Caco-2 (cell line): ENCODE data around the gene SERTAD2. TPM values are rescaled to one million over a fixed set of nuclear protein-coding genes. Genes with fewer than 3 reads are reported as not detected.

Experiments used
- BruUV-seq: library from RNA; stranded (reverse); fragments of 400-500 nt; replicated peaks from 2 replicates; lab custom pipeline; 2021; lab: Mats Ljungman, UMichigan
- CTCF ChIA-PET: fragments of 300-600 bp; sonication (Branson Sonifier 250); formaldehyde crosslinking; loops from one replicate; lab custom pipeline; 2022; ENCODE audit warnings: antibody characterized with exemption; lab: Charles Lee
- POLR2A ChIA-PET: fragments of 300-600 bp; sonication (Branson Sonifier 250); formaldehyde crosslinking; loops from one replicate; lab custom pipeline; 2022; ENCODE audit warnings: antibody characterized with exemption; lab: Charles Lee
- DNase-seq, 2 experiments: peaks; one replicate each; pipeline versions ENCODE4 v3.0.0 to v3.0.0-alpha.2; 2020 to 2022
- H3K27me3 ChIP-seq: replicated peaks from 2 replicates; pipeline ENCODE4 v1.6.0; 2011; ENCODE audit warnings: low read length; ENCODE audit not compliant: control insufficient read depth, insufficient read depth
- H3K36me3 ChIP-seq: 2 replicates; pipeline ENCODE4 v1.5.1; 2011; ENCODE audit warnings: low read length; ENCODE audit not compliant: control insufficient read depth, insufficient read depth
- H3K4me1 ChIP-seq: fragments of 250-450 bp; sonication (Bioruptor Pico); 2 replicates; pipeline ENCODE4 v1.5.1; 2020; ENCODE audit warnings: mild to moderate bottlenecking
- H3K4me3 ChIP-seq: 2 replicates; pipeline ENCODE4 v1.5.1; 2011; ENCODE audit warnings: low read depth, mild to moderate bottlenecking, control low read depth, low read length
- H3K9me3 ChIP-seq: fragments of 250-450 bp; sonication (Bioruptor Pico); 2 replicates; pipeline ENCODE4 v1.5.1; 2020; ENCODE audit warnings: mild to moderate bottlenecking, moderate library complexity
- H3K27ac Mint-ChIP-seq: one replicate; pipeline ENCODE4 v1.8.0; 2022; ENCODE audit warnings: mixed read lengths; ENCODE audit not compliant: unreplicated experiment
- H3K27me3 Mint-ChIP-seq: one replicate; pipeline ENCODE4 v1.8.0; 2022; ENCODE audit warnings: mixed read lengths; ENCODE audit not compliant: insufficient read depth, unreplicated experiment
- H3K36me3 Mint-ChIP-seq: one replicate; pipeline ENCODE4 v1.8.0; 2022; ENCODE audit warnings: mild to moderate bottlenecking, mixed read lengths; ENCODE audit not compliant: insufficient read depth, unreplicated experiment
- H3K4me1 Mint-ChIP-seq: one replicate; pipeline ENCODE4 v1.8.0; 2022; ENCODE audit warnings: low read depth, mixed read lengths; ENCODE audit not compliant: unreplicated experiment
- H3K4me3 Mint-ChIP-seq: one replicate; pipeline ENCODE4 v1.8.0; 2022; ENCODE audit warnings: mild to moderate bottlenecking, moderate library complexity, mixed read lengths; ENCODE audit not compliant: unreplicated experiment
- H3K9me3 Mint-ChIP-seq: one replicate; pipeline ENCODE4 v1.8.0; 2022; ENCODE audit warnings: mixed read lengths; ENCODE audit not compliant: unreplicated experiment
- intact Hi-C: fragments of 100-400 bp; cut with micrococcal nuclease; formaldehyde crosslinking; loops from one replicate; pipeline ENCODE4 v1.10.0; 2022; ENCODE audit not compliant: unreplicated experiment
- total RNA-seq: library from RNA; stranded (reverse); gene quantifications from 2 replicates; pipeline ENCODE4 v1.2.3, GENCODE V29; 2022
- TF ChIP-seq, protein P1 (sequence below), 2 experiments: fragments of 200-600 bp in 1 of 2; IDR thresholded peaks; 1 replicate in 1 of 2; 2 replicates in 1 of 2; pipeline versions ENCODE4 v1.5.1 to v1.8.0; 2011 to 2022; ENCODE audit warnings: antibody characterized with exemption in 1 of 2, control low read depth in 1 of 2, inconsistent platforms in 1 of 2, low read depth in 1 of 2, low read length in 1 of 2, mild to moderate bottlenecking in 1 of 2, moderate library complexity in 1 of 2; ENCODE audit not compliant: insufficient read depth in 1 of 2, severe bottlenecking in 1 of 2, unreplicated experiment in 1 of 2

The SERTAD2 gene
- total RNA-seq, 1 experiment from 2014 or later = 25.8 TPM

GRCh38 chr2:64699712-64700111 lies 46.0 kb upstream of the SERTAD2 start:
- Mint-ChIP-seq H3K4me3 (no peak overlapping the region), H3K36me3 (no peaks in the 10 kb centered on the region), H3K27ac (no peak overlapping the region), H3K9me3 (no peaks in the 10 kb centered on the region), H3K4me1 (peaks cover 31% of the 10 kb centered on the region), H3K27me3 (no peaks in the 10 kb centered on the region)
- ChIA-PET CTCF (interaction anchor here (1.5 kb wide), 1 partner anchor 45 kb away, joined by 3 read pairs; no protein-coding TSS in a partner anchor), POLR2A (interaction anchor here (1.5 kb wide), 1 partner anchor 51 kb away, joined by 4 read pairs; no protein-coding TSS in a partner anchor)
- TF ChIP-seq, protein P1, sequence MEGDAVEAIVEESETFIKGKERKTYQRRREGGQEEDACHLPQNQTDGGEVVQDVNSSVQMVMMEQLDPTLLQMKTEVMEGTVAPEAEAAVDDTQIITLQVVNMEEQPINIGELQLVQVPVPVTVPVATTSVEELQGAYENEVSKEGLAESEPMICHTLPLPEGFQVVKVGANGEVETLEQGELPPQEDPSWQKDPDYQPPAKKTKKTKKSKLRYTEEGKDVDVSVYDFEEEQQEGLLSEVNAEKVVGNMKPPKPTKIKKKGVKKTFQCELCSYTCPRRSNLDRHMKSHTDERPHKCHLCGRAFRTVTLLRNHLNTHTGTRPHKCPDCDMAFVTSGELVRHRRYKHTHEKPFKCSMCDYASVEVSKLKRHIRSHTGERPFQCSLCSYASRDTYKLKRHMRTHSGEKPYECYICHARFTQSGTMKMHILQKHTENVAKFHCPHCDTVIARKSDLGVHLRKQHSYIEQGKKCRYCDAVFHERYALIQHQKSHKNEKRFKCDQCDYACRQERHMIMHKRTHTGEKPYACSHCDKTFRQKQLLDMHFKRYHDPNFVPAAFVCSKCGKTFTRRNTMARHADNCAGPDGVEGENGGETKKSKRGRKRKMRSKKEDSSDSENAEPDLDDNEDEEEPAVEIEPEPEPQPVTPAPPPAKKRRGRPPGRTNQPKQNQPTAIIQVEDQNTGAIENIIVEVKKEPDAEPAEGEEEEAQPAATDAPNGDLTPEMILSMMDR (IDR thresholded peaks at IDR 0.05; ENCODE audit: insufficient read depth in 1 of 2, low read depth in 1 of 2, low read length in 1 of 2, severe bottlenecking in 1 of 2, unreplicated experiment in 1 of 2) = no peak
- no TSS peak for BruUV-seq
- no peaks in the 10 kb centered on the region for H3K36me3 ChIP-seq
- intact Hi-C loops = loop anchor here (2.0 kb wide), 1 partner anchor 45 kb away; no protein-coding TSS in a partner anchor
- no peaks in the 10 kb centered on the region for H3K9me3 ChIP-seq
- H3K4me3 ChIP-seq = no peak overlapping the region
- peaks cover 26% of the 10 kb centered on the region for H3K4me1 ChIP-seq
- no peaks in the 10 kb centered on the region for H3K27me3 ChIP-seq
- DNase-seq = no peak

- no peaks in the 10 kb centered on the region for H3K27me3 ChIP-seq
- intact Hi-C loops = loop anchor here (1.0 to 2.0 kb wide), 2 partner anchors 17 to 44 kb away; no protein-coding TSS in a partner anchor
- no TSS peak for BruUV-seq
Measured at GRCh38 chr2:64698668-64699444, 45.1 kb upstream of the SERTAD2 start.

GRCh38 chr2:64698177-64698643 lies 44.5 kb upstream of the SERTAD2 start:
- Mint-ChIP-seq H3K4me1 (peaks cover 31% of the 10 kb centered on the region), H3K27ac (peak overlapping the region; percentile 1), H3K9me3 (no peaks in the 10 kb centered on the region), H3K36me3 (no peaks in the 10 kb centered on the region), H3K27me3 (no peaks in the 10 kb centered on the region), H3K4me3 (no peak overlapping the region)
- H3K36me3 ChIP-seq = no peaks in the 10 kb centered on the region
- H3K9me3 ChIP-seq = no peaks in the 10 kb centered on the region
- TF ChIP-seq, protein P1 (IDR thresholded peaks at IDR 0.05; ENCODE audit: insufficient read depth in 1 of 2, low read depth in 1 of 2, low read length in 1 of 2, severe bottlenecking in 1 of 2, unreplicated experiment in 1 of 2) = no peak
- no TSS peak for BruUV-seq
- POLR2A ChIA-PET = interaction anchor here (0.6 to 1.5 kb wide), 2 partner anchors 44 to 53 kb away, joined by 4 to 5 read pairs; partner anchors contain the start of gene SERTAD2
- no peaks in the 10 kb centered on the region for H3K27me3 ChIP-seq
- peaks cover 26% of the 10 kb centered on the region for H3K4me1 ChIP-seq
- DNase-seq = peak in 1 of 2 experiments; percentile 20
- H3K4me3 ChIP-seq = no peak overlapping the region
- intact Hi-C loops = loop anchor here (1.0 to 2.0 kb wide), 2 partner anchors 16 to 43 kb away; no protein-coding TSS in a partner anchor
- CTCF ChIA-PET = interaction anchor here (1.5 kb wide), 1 partner anchor 44 kb away, joined by 3 read pairs; no protein-coding TSS in a partner anchor

More at GRCh38 chr2:64698668-64699444, 45.1 kb upstream of the SERTAD2 start:
- Mint-ChIP-seq H3K4me1 (peaks cover 31% of the 10 kb centered on the region), H3K4me3 (no peak overlapping the region), H3K36me3 (no peaks in the 10 kb centered on the region), H3K27ac (peak overlapping the region; percentile 1), H3K9me3 (no peaks in the 10 kb centered on the region), H3K27me3 (no peaks in the 10 kb centered on the region)
- Histone ChIP-seq H3K9me3 (no peaks in the 10 kb centered on the region), H3K36me3 (no peaks in the 10 kb centered on the region), H3K4me1 (peaks cover 26% of the 10 kb centered on the region), H3K4me3 (no peak overlapping the region)
- DNase-seq = no peak
- TF ChIP-seq, protein P1 (IDR thresholded peaks at IDR 0.05; ENCODE audit: insufficient read depth in 1 of 2, low read depth in 1 of 2, low read length in 1 of 2, severe bottlenecking in 1 of 2, unreplicated experiment in 1 of 2) = no peak
- ChIA-PET CTCF (interaction anchor here (1.5 kb wide), 1 partner anchor 44 kb away, joined by 3 read pairs; no protein-coding TSS in a partner anchor), POLR2A (interaction anchor here (0.6 to 1.5 kb wide), 3 partner anchors 24 to 52 kb away, joined by 4 to 13 read pairs (median 5); partner anchors contain the start of gene SERTAD2)
